Hepatic stellate cell (primary cell): ENCODE results near the gene PDE6D.
A peak's percentile ranks its signal among the peaks of the same experiment; 100 is the strongest.
"Not testable (repeated sequence)": the region's sequence is repeated elsewhere in the genome, so short reads cannot be mapped to it uniquely, and the experiment has no call there.

ENCODE experiments used
- DNase-seq: peaks from one replicate; pipeline ENCODE4 v3.0.0; 2011; ENCODE audit warnings: low spot score

The PDE6D gene

GRCh38 chr2:231769170-231770136 lies 11.6 kb downstream of the PDE6D start:
- no peak for DNase-seq

- DNase-seq = no peak
These were observed 15.6 kb downstream of the PDE6D start for GRCh38 chr2:231765496-231765929.

- DNase-seq = no peak
These were observed 16.3 kb downstream of the PDE6D start for GRCh38 chr2:231764760-231765159.

- no peak for DNase-seq
These were observed 17.0 kb downstream of the PDE6D start for GRCh38 chr2:231764124-231764523.

- no peak for DNase-seq
These were observed 19.3 kb downstream of the PDE6D start for GRCh38 chr2:231761735-231762134.

- no peak for DNase-seq
These were observed 29.0 kb downstream of the PDE6D start for GRCh38 chr2:231752061-231752460.

GRCh38 chr2:231751042-231751815 lies 29.9 kb downstream of the PDE6D start:
- DNase-seq = no peak

GRCh38 chr2:231749016-231749415 lies 32.1 kb downstream of the PDE6D start:
- not testable (repeated sequence) for DNase-seq

GRCh38 chr2:231748153-231748896 lies 32.8 kb downstream of the PDE6D start:
- not testable (repeated sequence) for DNase-seq

- peak; percentile 8 for DNase-seq
These were observed 35.6 kb downstream of the PDE6D start for GRCh38 chr2:231745303-231746038.

- peak; percentile 11 for DNase-seq
These were observed 37.5 kb downstream of the PDE6D start for GRCh38 chr2:231743376-231744116.

GRCh38 chr2:231737761-231738160 lies 43.3 kb downstream of the PDE6D start:
- DNase-seq = no peak

GRCh38 chr2:231732604-231733003 lies 48.5 kb downstream of the PDE6D start:
- DNase-seq = no peak

GRCh38 chr2:231727621-231728020 lies 53.5 kb downstream of the PDE6D start:
- no peak for DNase-seq

- DNase-seq = no peak
These were observed 54.8 kb downstream of the PDE6D start for GRCh38 chr2:231726276-231726675.

- no peak for DNase-seq
These were observed 55.6 kb downstream of the PDE6D start for GRCh38 chr2:231725476-231725875.

- no peak for DNase-seq
These were observed 58.3 kb downstream of the PDE6D start for GRCh38 chr2:231722721-231723307.

GRCh38 chr2:231720987-231721966 lies 59.8 kb downstream of the PDE6D start:
- no peak for DNase-seq
